Chondrocyte (in vitro differentiated cells): ENCODE data around the gene C19orf81. TPM values are rescaled to one million over a fixed set of nuclear protein-coding genes. Genes with fewer than 3 reads are reported as not detected.

ENCODE experiments used
- DNase-seq: peaks from one replicate; pipeline ENCODE4 v3.0.0; 2021; ENCODE audit warnings: mixed read lengths, low spot score
- H3K27ac Mint-ChIP-seq: one replicate; pipeline ENCODE4 v1.8.0; 2021; ENCODE audit warnings: mild to moderate bottlenecking, moderate library complexity, mixed read lengths; ENCODE audit not compliant: unreplicated experiment
- H3K27me3 Mint-ChIP-seq: 2 replicates; pipeline ENCODE4 v1.8.0; 2021; ENCODE audit warnings: low read depth, mixed read lengths
- H3K36me3 Mint-ChIP-seq: 2 replicates; pipeline ENCODE4 v1.8.0; 2021; ENCODE audit warnings: low read depth, mixed read lengths
- H3K4me1 Mint-ChIP-seq: 2 replicates; pipeline ENCODE4 v1.8.0; 2021; ENCODE audit warnings: low read depth, mild to moderate bottlenecking, mixed read lengths
- H3K4me3 Mint-ChIP-seq: one replicate; pipeline ENCODE4 v1.8.0; 2021; ENCODE audit warnings: mild to moderate bottlenecking, moderate library complexity, mixed read lengths; ENCODE audit not compliant: unreplicated experiment
- H3K9me3 Mint-ChIP-seq: 2 replicates; pipeline ENCODE4 v1.8.0; 2021; ENCODE audit warnings: low read depth, mixed read lengths
- CTCF ChIP-seq: fragments of 200-600 bp; sonication (generic); IDR thresholded peaks from 2 replicates; pipeline ENCODE4 v1.5.0; 2021; ENCODE audit warnings: antibody characterized with exemption, mild to moderate bottlenecking, moderate library complexity
- total RNA-seq: library from RNA; stranded (reverse); gene quantifications from 3 replicates; pipeline ENCODE4 v1.2.1, GENCODE V29; 2021

Gene C19orf81
- total RNA-seq, 1 donor from 2014 or later: 4.3 TPM

- Mint-ChIP-seq H3K27me3 (peaks cover 32% of the 10 kb centered on the region), H3K36me3 (peaks cover 2% of the 10 kb centered on the region)
Measured at GRCh38 chr19:50636317-50637085, 12.7 kb upstream of the C19orf81 start.

GRCh38 chr19:50638600-50638999, 10.6 kb upstream of the C19orf81 start:
- no peak overlapping the region for H3K4me3 Mint-ChIP-seq
- peaks cover 32% of the 10 kb centered on the region for H3K27me3 Mint-ChIP-seq
- no peak for TF ChIP-seq CTCF
- peaks cover 2% of the 10 kb centered on the region for H3K36me3 Mint-ChIP-seq
- H3K9me3 Mint-ChIP-seq: peaks cover 13% of the 10 kb centered on the region
- no peak overlapping the region for H3K27ac Mint-ChIP-seq
- DNase-seq: no peak
- H3K4me1 Mint-ChIP-seq: peaks cover 5% of the 10 kb centered on the region

More at GRCh38 chr19:50636317-50637085, 12.7 kb upstream of the C19orf81 start:
- H3K27ac Mint-ChIP-seq: no peak overlapping the region
- DNase-seq: no peak
- no peak overlapping the region for H3K4me3 Mint-ChIP-seq
- H3K9me3 Mint-ChIP-seq: peaks cover 18% of the 10 kb centered on the region
- no peak for TF ChIP-seq CTCF
- H3K4me1 Mint-ChIP-seq: peaks cover 5% of the 10 kb centered on the region

GRCh38 chr19:50639121-50640112, 9.8 kb upstream of the C19orf81 start, which contains the start of gene SYT3:
Gene SYT3 (minus strand): TSS chr19:50639881. CDS start chr19:50637411, 2,470 bp downstream.
- peaks cover 5% of the 10 kb centered on the region for H3K4me1 Mint-ChIP-seq
- no peak for DNase-seq
- peak within 1 kb of the TSS; percentile 80 for H3K4me3 Mint-ChIP-seq
- H3K36me3 Mint-ChIP-seq: no peaks in the 10 kb centered on the region
- peaks cover 32% of the 10 kb centered on the region for H3K27me3 Mint-ChIP-seq
- H3K9me3 Mint-ChIP-seq: peaks cover 8% of the 10 kb centered on the region
- H3K27ac Mint-ChIP-seq: no peak within 1 kb of the TSS
- TF ChIP-seq CTCF: no peak

- Mint-ChIP-seq H3K9me3 (peaks cover 4% of the 10 kb centered on the region), H3K4me3 (peak overlapping the region; percentile 54), H3K4me1 (peaks cover 5% of the 10 kb centered on the region), H3K27ac (no peak overlapping the region), H3K36me3 (no peaks in the 10 kb centered on the region), H3K27me3 (peaks cover 32% of the 10 kb centered on the region)
- TF ChIP-seq CTCF: no peak
- no peak for DNase-seq
Measured at GRCh38 chr19:50640368-50640767, 8.9 kb upstream of the C19orf81 start.

GRCh38 chr19:50644315-50644915, 4.8 kb upstream of the C19orf81 start:
- no peak for DNase-seq
- Mint-ChIP-seq H3K27me3 (peaks cover 2% of the 10 kb centered on the region), H3K9me3 (no peaks in the 10 kb centered on the region), H3K36me3 (no peaks in the 10 kb centered on the region), H3K4me1 (no peaks in the 10 kb centered on the region), H3K27ac (no peak overlapping the region), H3K4me3 (no peak overlapping the region)
- no peak for TF ChIP-seq CTCF
